Neutrophil (primary cell): Measurements from ENCODE around the gene RBMS3.
"Not testable (repeated sequence)": the region's sequence is repeated elsewhere in the genome, so short reads cannot be mapped to it uniquely, and the experiment has no call there.

Experiments used
- H3K27ac ChIP-seq: fragments of 200-600 bp; sonication (generic); 2 replicates; pipeline ENCODE4 v1.5.1; 2016; ENCODE audit warnings: mild to moderate bottlenecking, moderate library complexity
- H3K27me3 ChIP-seq: fragments of 200-600 bp; sonication (generic); 2 replicates; pipeline ENCODE4 v1.6.0; 2016; ENCODE audit warnings: mild to moderate bottlenecking
- H3K36me3 ChIP-seq: fragments of 200-600 bp; sonication (generic); 2 replicates; pipeline ENCODE4 v1.5.1; 2017
- H3K4me1 ChIP-seq, 2 experiments: fragments of 200-600 bp in 1 of 2; sonication (generic) in 1 of 2; 1 replicate in 1 of 2; 2 replicates in 1 of 2; pipeline versions ENCODE4 v1.5.1 to v1.6.1; 2013 to 2016; ENCODE audit warnings: low read depth in 1 of 2, low read length in 1 of 2, mild to moderate bottlenecking in 1 of 2, moderate library complexity in 1 of 2; ENCODE audit not compliant: control insufficient read depth in 1 of 2, insufficient read depth in 1 of 2
- H3K4me3 ChIP-seq, 2 experiments: fragments of 200-600 bp in 1 of 2; sonication (generic) in 1 of 2; 1 replicate in 1 of 2; 2 replicates in 1 of 2; pipeline ENCODE4 v1.5.1; 2013 to 2016; ENCODE audit warnings: low read depth in 1 of 2, low read length in 1 of 2, mild to moderate bottlenecking in 1 of 2, moderate library complexity in 1 of 2
- H3K9me3 ChIP-seq: fragments of 200-600 bp; sonication (generic); 2 replicates; pipeline ENCODE4 v1.5.1; 2016
- TF ChIP-seq, protein P1 (sequence below): fragments of 200-600 bp; sonication (generic); IDR thresholded peaks from 2 replicates; pipeline ENCODE4 v1.5.1; 2016; ENCODE audit warnings: antibody characterized with exemption

RBMS3 gene

DNA sequence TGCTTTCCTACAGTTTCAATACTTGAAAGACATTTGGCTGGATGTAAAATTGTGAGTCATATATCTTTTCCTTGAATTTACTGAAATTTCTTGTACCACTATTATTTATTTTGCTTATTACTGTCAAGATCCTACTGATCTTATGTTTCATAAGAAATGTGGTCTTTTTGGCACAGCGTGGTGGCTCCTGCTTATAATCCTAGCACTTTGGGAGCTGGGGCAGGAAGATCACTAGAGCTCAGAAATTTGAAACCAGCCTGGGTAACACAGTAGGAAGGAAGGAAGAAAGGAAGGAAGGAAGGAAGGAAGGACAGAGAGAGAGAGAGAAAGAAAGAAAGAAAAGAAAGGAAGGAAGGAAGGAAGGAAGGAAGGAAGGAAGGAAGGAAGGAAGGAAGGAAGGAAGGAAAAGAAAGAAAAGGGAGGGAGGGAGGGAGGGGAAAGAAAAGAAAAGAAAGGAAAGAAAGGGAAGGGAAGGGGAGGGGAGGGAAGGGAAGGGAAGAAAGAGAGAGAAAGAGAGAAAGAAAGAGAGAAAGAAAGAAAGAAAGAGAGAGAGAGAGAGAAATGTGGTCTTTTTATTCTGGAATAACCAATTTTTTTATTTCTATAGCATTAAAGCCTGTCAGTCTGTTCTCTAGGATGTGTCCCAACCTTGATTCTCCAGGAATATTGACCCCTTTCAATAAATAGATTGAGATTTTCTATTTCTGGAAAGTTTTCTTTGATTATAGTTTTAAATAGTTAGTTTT, 753.5 kb downstream of the RBMS3 start:
- no peak overlapping the region for H3K4me3 ChIP-seq
- H3K27me3 ChIP-seq: no peaks in the 10 kb centered on the region
- TF ChIP-seq, protein P1, sequence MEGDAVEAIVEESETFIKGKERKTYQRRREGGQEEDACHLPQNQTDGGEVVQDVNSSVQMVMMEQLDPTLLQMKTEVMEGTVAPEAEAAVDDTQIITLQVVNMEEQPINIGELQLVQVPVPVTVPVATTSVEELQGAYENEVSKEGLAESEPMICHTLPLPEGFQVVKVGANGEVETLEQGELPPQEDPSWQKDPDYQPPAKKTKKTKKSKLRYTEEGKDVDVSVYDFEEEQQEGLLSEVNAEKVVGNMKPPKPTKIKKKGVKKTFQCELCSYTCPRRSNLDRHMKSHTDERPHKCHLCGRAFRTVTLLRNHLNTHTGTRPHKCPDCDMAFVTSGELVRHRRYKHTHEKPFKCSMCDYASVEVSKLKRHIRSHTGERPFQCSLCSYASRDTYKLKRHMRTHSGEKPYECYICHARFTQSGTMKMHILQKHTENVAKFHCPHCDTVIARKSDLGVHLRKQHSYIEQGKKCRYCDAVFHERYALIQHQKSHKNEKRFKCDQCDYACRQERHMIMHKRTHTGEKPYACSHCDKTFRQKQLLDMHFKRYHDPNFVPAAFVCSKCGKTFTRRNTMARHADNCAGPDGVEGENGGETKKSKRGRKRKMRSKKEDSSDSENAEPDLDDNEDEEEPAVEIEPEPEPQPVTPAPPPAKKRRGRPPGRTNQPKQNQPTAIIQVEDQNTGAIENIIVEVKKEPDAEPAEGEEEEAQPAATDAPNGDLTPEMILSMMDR: no peak
- no peak overlapping the region for H3K27ac ChIP-seq
- H3K36me3 ChIP-seq: no peaks in the 10 kb centered on the region
- H3K9me3 ChIP-seq: no peaks in the 10 kb centered on the region
- H3K4me1 ChIP-seq: no peaks in the 10 kb centered on the region

DNA sequence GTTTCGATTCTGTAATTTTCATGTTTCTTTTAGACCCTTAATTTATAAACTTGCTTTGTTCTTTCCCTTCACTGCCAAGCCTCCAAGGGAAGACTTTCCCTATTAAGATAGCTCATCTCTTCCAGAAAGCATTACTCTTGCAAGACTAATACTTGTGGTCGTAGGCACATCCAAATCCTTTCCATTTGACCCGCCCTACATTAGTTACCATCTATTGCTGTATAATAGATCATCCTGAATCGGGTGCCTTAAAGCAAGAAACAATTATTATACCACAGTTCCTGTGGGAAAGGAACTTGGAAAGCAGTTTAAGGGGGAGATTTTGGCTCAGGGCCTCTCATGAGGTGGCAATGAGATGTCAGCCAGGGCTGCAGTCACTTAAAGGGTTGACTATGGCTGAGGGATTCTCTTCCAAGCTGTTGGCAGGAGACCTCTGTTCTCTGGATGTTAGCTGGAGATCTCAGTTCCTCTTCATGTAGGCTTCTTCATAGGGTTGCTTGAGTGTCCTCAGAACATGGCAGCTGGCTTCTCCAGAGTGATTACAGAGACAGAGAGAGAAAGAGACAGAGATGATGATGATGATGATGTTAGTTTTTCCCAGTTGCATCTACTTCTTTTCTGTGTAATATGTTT, 755.2 kb downstream of the RBMS3 start:
- H3K4me1 ChIP-seq: peaks cover 15% of the 10 kb centered on the region in 2 experiments
- no peak overlapping the region for H3K4me3 ChIP-seq
- no peak overlapping the region for H3K27ac ChIP-seq
- TF ChIP-seq, protein P1: no peak
- no peaks in the 10 kb centered on the region for H3K36me3 ChIP-seq
- no peaks in the 10 kb centered on the region for H3K9me3 ChIP-seq
- no peaks in the 10 kb centered on the region for H3K27me3 ChIP-seq

DNA sequence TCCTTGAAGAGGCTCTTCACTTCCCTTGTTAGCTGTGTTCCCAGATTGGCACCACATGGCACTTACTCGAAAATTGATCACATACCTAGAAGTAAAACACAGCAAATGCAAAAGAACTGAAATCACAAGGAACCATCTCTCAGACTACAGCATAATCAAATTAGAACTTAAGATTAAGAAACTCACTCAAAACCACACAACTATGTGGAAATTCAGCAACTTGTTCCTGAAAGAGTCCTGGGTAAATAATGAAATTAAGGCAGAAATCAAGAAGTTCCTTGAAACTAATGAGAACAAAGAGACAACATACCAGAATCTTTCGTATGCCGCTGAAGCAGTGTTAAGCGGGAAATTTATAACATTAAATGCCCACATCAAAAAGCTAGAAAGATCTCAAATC, 759.3 kb downstream of the RBMS3 start:
- no peaks in the 10 kb centered on the region for H3K36me3 ChIP-seq
- H3K27ac ChIP-seq: no peak overlapping the region
- no peak overlapping the region for H3K4me3 ChIP-seq
- peaks cover 23 to 27% of the 10 kb centered on the region in 2 experiments for H3K4me1 ChIP-seq
- TF ChIP-seq, protein P1: no peak
- H3K27me3 ChIP-seq: no peaks in the 10 kb centered on the region
- no peaks in the 10 kb centered on the region for H3K9me3 ChIP-seq

DNA sequence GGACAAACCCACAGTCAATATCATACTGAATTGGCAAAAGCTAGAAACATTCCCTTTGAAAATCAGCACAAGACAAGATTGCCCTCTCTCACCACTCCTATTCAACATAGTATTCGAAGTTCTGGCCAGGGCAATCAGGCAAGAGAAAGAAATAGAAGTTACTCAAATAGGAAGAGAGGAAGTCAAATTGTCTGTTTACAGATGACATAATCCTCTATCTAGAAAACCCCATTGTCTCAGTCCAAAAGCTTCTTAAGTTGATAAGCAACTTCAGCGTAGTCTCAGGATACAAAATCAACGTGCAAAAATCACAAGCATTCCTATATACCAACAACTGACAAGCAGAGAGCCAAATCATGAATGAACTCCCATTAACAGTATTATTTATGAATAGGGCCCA, 760.6 kb downstream of the RBMS3 start:
- not testable (repeated sequence) for H3K27ac ChIP-seq, H3K4me3 ChIP-seq, H3K9me3 ChIP-seq, H3K27me3 ChIP-seq, H3K36me3 ChIP-seq
- H3K4me1 ChIP-seq: peaks cover 23 to 27% of the 10 kb centered on the region in 2 experiments

DNA sequence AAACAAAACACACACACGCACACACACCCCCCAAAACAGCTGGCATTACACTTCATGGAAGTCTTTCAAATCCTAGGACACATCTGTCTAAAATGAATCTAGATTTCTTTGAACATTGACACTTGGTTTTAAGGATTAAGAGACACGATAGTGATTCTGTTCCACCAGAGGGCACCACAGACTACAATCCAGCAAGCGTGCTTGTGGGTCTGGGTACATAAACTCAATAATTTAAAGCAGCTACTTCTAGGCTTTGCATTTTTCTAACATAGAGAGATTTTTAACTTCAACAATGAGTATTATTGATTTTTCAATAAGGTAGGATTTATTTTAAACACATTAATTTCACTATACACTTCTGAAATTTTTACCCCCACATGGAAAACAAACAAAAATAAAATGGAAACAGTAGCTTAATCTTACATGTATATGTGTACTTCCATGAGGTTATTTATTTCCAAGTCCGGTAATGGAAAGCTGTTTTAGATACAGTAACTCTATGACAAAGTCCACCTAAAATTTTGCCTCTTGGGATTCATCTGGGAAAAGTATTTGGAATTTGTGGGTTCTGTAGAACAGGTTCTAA, 761.5 kb downstream of the RBMS3 start:
- Histone ChIP-seq H3K4me1 (peaks cover 23 to 27% of the 10 kb centered on the region in 2 experiments), H3K9me3 (no peaks in the 10 kb centered on the region), H3K36me3 (no peaks in the 10 kb centered on the region), H3K27ac (no peak overlapping the region), H3K27me3 (no peaks in the 10 kb centered on the region), H3K4me3 (no peak overlapping the region)
- TF ChIP-seq, protein P1: no peak
